Measurements from ENCODE around the gene ACAD9. TPM values are rescaled to one million over a fixed set of nuclear protein-coding genes. Genes with fewer than 3 reads are reported as not detected.

Gene ACAD9
- total and polyA plus RNA-seq, 2 of the 13 experiments (the other 11 are each of a cell fraction or from before 2014, with no cell fraction given), result 15.3 to 38.2 TPM

DNA sequence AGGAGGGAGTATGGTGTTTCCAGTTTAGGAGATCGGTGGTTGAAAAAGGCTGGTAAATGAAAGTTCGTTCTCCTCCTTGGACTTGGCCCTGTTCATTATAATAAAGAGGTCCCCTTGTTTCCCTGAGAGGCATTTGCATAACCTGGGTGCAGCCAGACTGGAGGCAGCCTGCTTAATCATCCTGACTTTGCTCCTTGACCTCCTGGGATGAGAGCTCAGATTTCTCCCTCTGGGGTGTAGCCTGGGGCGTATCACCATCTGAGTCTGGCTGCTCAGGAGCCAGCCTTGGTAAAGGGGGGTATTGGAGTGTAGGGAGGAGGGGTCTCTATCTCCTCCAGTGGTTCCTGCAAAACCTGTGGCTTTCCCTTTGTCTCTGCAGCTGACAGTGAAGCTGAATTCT, 21.3 kb upstream of the ACAD9 start:
- H2AFZ ChIP-seq (ENCODE audit: low read length), result no peak overlapping the region
- DNase-seq (ENCODE audit: low spot score) (no peak), ATAC-seq (peak; percentile 56), FAIRE-seq (no peak)
- no peak overlapping the region for H3K4me3 ChIP-seq (replicated peaks in 1 of 3; ENCODE audit: insufficient read depth in 1 of 3, low read depth in 2 of 3, low read length in 3 of 3)
- H4K20me1 ChIP-seq (ENCODE audit: insufficient read depth, low read length), result no peaks in the 10 kb centered on the region
- ChIA-PET POLR2A (no interaction called here), CTCF (ENCODE audit: low intra/inter-chr PET ratio, low total read pairs) (no interaction called here)
- H3K4me1 ChIP-seq (ENCODE audit: insufficient read depth, low read length), result no peaks in the 10 kb centered on the region
- no TSS peak for BruUV-seq (replicated peaks)
- no peaks in the 10 kb centered on the region for H3K36me3 ChIP-seq (replicated peaks in 1 of 2; ENCODE audit: control insufficient read depth in 1 of 2, insufficient read depth in 2 of 2, low read length in 2 of 2)
- no peak overlapping the region for H3K9ac ChIP-seq (ENCODE audit: insufficient read depth, low read depth, low read length)
- TF ChIP-seq MXD4 (CRISPR knock-in tag; IDR thresholded peaks at IDR 0.05), result no peak
- TF ChIP-seq SOX5 (CRISPR knock-in tag; IDR thresholded peaks at IDR 0.05; ENCODE audit: borderline replicate concordance), result no peak
- TF ChIP-seq GTF3A (CRISPR knock-in tag; conservative IDR thresholded peaks at IDR 0.05), result no peak
- no peak for TF ChIP-seq TIGD3 (CRISPR knock-in tag; IDR thresholded peaks at IDR 0.05; ENCODE audit: borderline replicate concordance)
- no peak for TF ChIP-seq ZNF430 (CRISPR knock-in tag; IDR thresholded peaks at IDR 0.05)
- no peak for TF ChIP-seq AKNA (CRISPR knock-in tag; IDR thresholded peaks at IDR 0.05; ENCODE audit: borderline replicate concordance)
- H3K27me3 ChIP-seq (ENCODE audit: control insufficient read depth in 1 of 2, insufficient read depth in 2 of 2, low read length in 2 of 2), result peaks cover 0 to 1% of the 10 kb centered on the region in 2 experiments; a peak in 1 of 5 replicates
- H3K9me3 ChIP-seq (ENCODE audit: low read length), result peaks cover 59% of the 10 kb centered on the region
- WGBS (ENCODE audit: low lambda C conversion rate), result 6% methylated on average over 2 of the region's 3 CpGs
- no peaks in the 10 kb centered on the region for H3K79me2 ChIP-seq (ENCODE audit: insufficient read depth, low read length)
- H3K4me2 ChIP-seq (ENCODE audit: low read depth, low read length), result no peak overlapping the region
- in situ Hi-C loops (cut with HindIII; ENCODE audit: extremely low pct_ligation_motif_present, low pct_unique_long_range_greater_than_20kb) (no loop called here), intact Hi-C loops (cut with micrococcal nuclease; ENCODE audit: unreplicated experiment) (no loop called here)
- H3K27ac ChIP-seq (ENCODE audit: extremely low read length, insufficient read depth, low read length), result no peak overlapping the region

Data from HepG2 (cell line).